HG02763 (cell line): ENCODE data around the gene SETD3.

Experiments used
- ATAC-seq: cut with Tn5 transposase; IDR thresholded peaks from one replicate; pipeline ENCODE4 v1.9.1; 2021; ENCODE audit warnings: mild to moderate bottlenecking, moderate library complexity; ENCODE audit not compliant: unreplicated experiment

SETD3 gene

GRCh38 chr14:99502989-99503421, 22.3 kb upstream of the SETD3 start:
- no peak for ATAC-seq

- ATAC-seq: no peak
Measured at GRCh38 chr14:99497894-99498293, 17.2 kb upstream of the SETD3 start.

GRCh38 chr14:99497341-99497740, 16.7 kb upstream of the SETD3 start:
- ATAC-seq: no peak

- no peak for ATAC-seq
Measured at GRCh38 chr14:99484106-99484505, 3.4 kb upstream of the SETD3 start.

- ATAC-seq: no peak
Measured at GRCh38 chr14:99481745-99482099, 1.1 kb upstream of the SETD3 start.

GRCh38 chr14:99480917-99481744, 472 bp upstream of the SETD3 start, which contains the start of gene CCNK:
Gene CCNK (plus strand): TSS chr14:99481409. CDS start chr14:99492678, 11,269 bp downstream.
- peak; percentile 88 for ATAC-seq

GRCh38 chr14:99479160-99479905, 1.3 kb downstream of the SETD3 start:
- no peak for ATAC-seq

- no peak for ATAC-seq
Measured at GRCh38 chr14:99478128-99478527, 2.5 kb downstream of the SETD3 start.

GRCh38 chr14:99476864-99477263, 3.8 kb downstream of the SETD3 start:
- no peak for ATAC-seq

- no peak for ATAC-seq
Measured at GRCh38 chr14:99475660-99476059, 5.0 kb downstream of the SETD3 start.

- no peak for ATAC-seq
Measured at GRCh38 chr14:99475179-99475578, 5.5 kb downstream of the SETD3 start.

- ATAC-seq: no peak
Measured at GRCh38 chr14:99473458-99473857, 7.2 kb downstream of the SETD3 start.

GRCh38 chr14:99472937-99473336, 7.7 kb downstream of the SETD3 start:
- no peak for ATAC-seq

- ATAC-seq: no peak
Measured at GRCh38 chr14:99471731-99472130, 8.9 kb downstream of the SETD3 start.

- no peak for ATAC-seq
Measured at GRCh38 chr14:99468836-99469592, 11.6 kb downstream of the SETD3 start.

- no peak for ATAC-seq
Measured at GRCh38 chr14:99468081-99468480, 12.6 kb downstream of the SETD3 start.

GRCh38 chr14:99467336-99468078, 13.2 kb downstream of the SETD3 start:
- ATAC-seq: no peak

- no peak for ATAC-seq
Measured at GRCh38 chr14:99466758-99467157, 13.9 kb downstream of the SETD3 start.

- ATAC-seq: no peak
Measured at GRCh38 chr14:99465288-99465687, 15.4 kb downstream of the SETD3 start.

- ATAC-seq: no peak
Measured at GRCh38 chr14:99463974-99464373, 16.7 kb downstream of the SETD3 start.

- ATAC-seq: no peak
Measured at GRCh38 chr14:99462210-99462609, 18.4 kb downstream of the SETD3 start.
